Fibroblast of lung (primary cell): ENCODE measurements around the gene CRPPA. TPM values are rescaled to one million over a fixed set of nuclear protein-coding genes. Genes with fewer than 3 reads are reported as not detected.
A peak's percentile ranks its signal among the peaks of the same experiment; 100 is the strongest.

Experiments
- DNase-seq, 2 donors: peaks; one replicate each; pipeline versions ENCODE4 v3.0.0 to v3.0.0-alpha.2; 2010; ENCODE audit warnings: low read depth in 2 of 2
- H2AFZ ChIP-seq: 2 replicates; pipeline ENCODE4 v1.5.1; 2012; ENCODE audit warnings: low read length, control low read depth, inconsistent platforms
- H3K27ac ChIP-seq: 2 replicates; pipeline ENCODE4 v1.5.1; 2011; ENCODE audit warnings: low read length, control low read depth; ENCODE audit not compliant: insufficient read depth
- H3K27me3 ChIP-seq: 2 replicates; pipeline ENCODE4 v1.5.1; 2011; ENCODE audit warnings: mild to moderate bottlenecking, low read length; ENCODE audit not compliant: control insufficient read depth, insufficient read depth
- H3K36me3 ChIP-seq: 2 replicates; pipeline ENCODE4 v1.5.1; 2011; ENCODE audit warnings: low read length; ENCODE audit not compliant: control insufficient read depth, insufficient read depth
- H3K4me1 ChIP-seq: 2 replicates; pipeline ENCODE4 v1.5.1; 2011; ENCODE audit warnings: low read length; ENCODE audit not compliant: control insufficient read depth, insufficient read depth; ENCODE audit errors: extremely low read depth
- H3K4me2 ChIP-seq: 2 replicates; pipeline ENCODE4 v1.5.1; 2011; ENCODE audit warnings: low read length, control low read depth; ENCODE audit not compliant: insufficient read depth; ENCODE audit errors: extremely low read depth
- H3K4me3 ChIP-seq, 4 experiments: fragments of 200-600 bp in 1 of 4; sonication (generic) in 1 of 4; replicated peaks in 1 of 4; 2 replicates each; pipeline ENCODE4 v1.5.1; 2011 to 2016; ENCODE audit warnings: low read length in 4 of 4, low read depth in 3 of 4, mild to moderate bottlenecking in 3 of 4, control low read depth in 2 of 4, inconsistent platforms in 1 of 4, mixed read lengths in 1 of 4; ENCODE audit not compliant: insufficient read depth in 1 of 4; ENCODE audit errors: control extremely low read depth in 1 of 4
- H3K79me2 ChIP-seq: 2 replicates; pipeline ENCODE4 v1.5.1; 2012; ENCODE audit warnings: mild to moderate bottlenecking, low read length, inconsistent platforms; ENCODE audit not compliant: control insufficient read depth, insufficient read depth
- H3K9ac ChIP-seq: 2 replicates; pipeline ENCODE4 v1.5.1; 2011; ENCODE audit warnings: mild to moderate bottlenecking, low read length, control low read depth; ENCODE audit not compliant: insufficient read depth
- H3K9me3 ChIP-seq: 2 replicates; pipeline ENCODE4 v1.5.1; 2012; ENCODE audit warnings: low read depth, low read length; ENCODE audit not compliant: control insufficient read depth, insufficient read depth
- H4K20me1 ChIP-seq: 2 replicates; pipeline ENCODE4 v1.5.1; 2011; ENCODE audit warnings: low read length; ENCODE audit not compliant: control insufficient read depth, insufficient read depth; ENCODE audit errors: extremely low read depth
- CTCF ChIP-seq, 2 donors: IDR thresholded peaks in 1 of 2; conservative IDR thresholded peaks in 1 of 2; 1 replicate in 1 of 2; 2 replicates in 1 of 2; pipeline ENCODE4 v1.5.1; 2011 to 2012; ENCODE audit warnings: low read length in 2 of 2, control low read depth in 1 of 2, inconsistent platforms in 1 of 2, low read depth in 1 of 2, mild to moderate bottlenecking in 1 of 2
- EZH2 ChIP-seq: IDR thresholded peaks from 2 replicates; pipeline ENCODE4 v1.5.1; 2012; ENCODE audit warnings: low read length, control low read depth, mild to moderate bottlenecking; ENCODE audit errors: missing control alignments
- polyA plus RNA-seq, 2 donors: library from polyadenylated mRNA; depleted of rRNA in 1 of 2; stranded (reverse) in 1 of 2; unstranded in 1 of 2; fragments of >200 nt; gene quantifications; 2 replicates each; pipeline ENCODE4 v1.2.1, GENCODE V29; 2011 to 2012; ENCODE audit warnings: missing spikeins in 1 of 2
- total RNA-seq: library from RNA; depleted of rRNA; stranded (reverse); fragments of >200 nt; gene quantifications from 2 replicates; pipeline ENCODE4 v1.2.1, GENCODE V29; 2014

Gene CRPPA
- total and polyA plus RNA-seq, 2 donors (not counting 1 experiment from before 2014, with no cell fraction given) = 1.0 to 1.5 TPM

- Histone ChIP-seq H3K9me3 (peaks cover 34% of the 10 kb centered on the region), H2AFZ (no peak overlapping the region), H3K27me3 (no peaks in the 10 kb centered on the region), H3K4me3 (no peak overlapping the region), H3K4me2 (no peak overlapping the region), H3K79me2 (no peaks in the 10 kb centered on the region), H3K36me3 (no peaks in the 10 kb centered on the region), H4K20me1 (no peaks in the 10 kb centered on the region), H3K27ac (no peak overlapping the region), H3K9ac (no peak overlapping the region), H3K4me1 (no peaks in the 10 kb centered on the region)
- no peak for DNase-seq
- no peak for TF ChIP-seq CTCF (conservative IDR thresholded peaks at IDR 0.05 in 1 of 2, IDR thresholded peaks at IDR 0.05 in 1 of 2; ENCODE audit: low read depth in 1 of 2, low read length in 2 of 2)
- TF ChIP-seq EZH2 = no peak
Measured at GRCh38 chr7:16400893-16401275, 20.5 kb downstream of the CRPPA start.

- peak in 1 of 2 donors; percentile 12 for DNase-seq
- Histone ChIP-seq H3K4me3 (no peak overlapping the region), H3K27ac (no peak overlapping the region), H3K79me2 (no peaks in the 10 kb centered on the region), H3K4me1 (no peaks in the 10 kb centered on the region), H2AFZ (no peak overlapping the region), H3K4me2 (no peak overlapping the region), H3K9ac (no peak overlapping the region), H4K20me1 (no peaks in the 10 kb centered on the region), H3K9me3 (peaks cover 34% of the 10 kb centered on the region), H3K36me3 (no peaks in the 10 kb centered on the region), H3K27me3 (no peaks in the 10 kb centered on the region)
- no peak for TF ChIP-seq CTCF (conservative IDR thresholded peaks at IDR 0.05 in 1 of 2, IDR thresholded peaks at IDR 0.05 in 1 of 2; ENCODE audit: low read depth in 1 of 2, low read length in 2 of 2)
- TF ChIP-seq EZH2 = no peak
Measured at GRCh38 chr7:16399916-16400892, 21.1 kb downstream of the CRPPA start.

GRCh38 chr7:16399265-16399831 lies 22.0 kb downstream of the CRPPA start:
- H3K4me1 ChIP-seq = no peaks in the 10 kb centered on the region
- H4K20me1 ChIP-seq = no peaks in the 10 kb centered on the region
- no peak overlapping the region for H3K4me3 ChIP-seq
- no peak overlapping the region for H3K4me2 ChIP-seq
- no peaks in the 10 kb centered on the region for H3K79me2 ChIP-seq
- H3K27ac ChIP-seq = no peak overlapping the region
- no peaks in the 10 kb centered on the region for H3K27me3 ChIP-seq
- no peak overlapping the region for H3K9ac ChIP-seq
- peaks cover 34% of the 10 kb centered on the region for H3K9me3 ChIP-seq
- TF ChIP-seq EZH2 = no peak
- no peak for TF ChIP-seq CTCF (conservative IDR thresholded peaks at IDR 0.05 in 1 of 2, IDR thresholded peaks at IDR 0.05 in 1 of 2; ENCODE audit: low read depth in 1 of 2, low read length in 2 of 2)
- no peaks in the 10 kb centered on the region for H3K36me3 ChIP-seq
- no peak overlapping the region for H2AFZ ChIP-seq
- peak; percentile 32 to 43 for DNase-seq
